GM18505 (cell line): ENCODE results near the gene TMEM127.
"Not testable (repeated sequence)": the region's sequence is repeated elsewhere in the genome, so short reads cannot be mapped to it uniquely, and the experiment has no call there.

Source experiments
- ATAC-seq: cut with Tn5 transposase; IDR thresholded peaks from one replicate; pipeline ENCODE4 v1.9.1; 2021; ENCODE audit not compliant: unreplicated experiment
- POLR2A ChIP-seq: IDR thresholded peaks from 4 replicates; pipeline ENCODE4 v1.6.1; 2011; ENCODE audit warnings: borderline replicate concordance; ENCODE audit not compliant: insufficient read depth, insufficient read length; ENCODE audit errors: extremely low read depth

The TMEM127 gene, protein sequence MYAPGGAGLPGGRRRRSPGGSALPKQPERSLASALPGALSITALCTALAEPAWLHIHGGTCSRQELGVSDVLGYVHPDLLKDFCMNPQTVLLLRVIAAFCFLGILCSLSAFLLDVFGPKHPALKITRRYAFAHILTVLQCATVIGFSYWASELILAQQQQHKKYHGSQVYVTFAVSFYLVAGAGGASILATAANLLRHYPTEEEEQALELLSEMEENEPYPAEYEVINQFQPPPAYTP

DNA sequence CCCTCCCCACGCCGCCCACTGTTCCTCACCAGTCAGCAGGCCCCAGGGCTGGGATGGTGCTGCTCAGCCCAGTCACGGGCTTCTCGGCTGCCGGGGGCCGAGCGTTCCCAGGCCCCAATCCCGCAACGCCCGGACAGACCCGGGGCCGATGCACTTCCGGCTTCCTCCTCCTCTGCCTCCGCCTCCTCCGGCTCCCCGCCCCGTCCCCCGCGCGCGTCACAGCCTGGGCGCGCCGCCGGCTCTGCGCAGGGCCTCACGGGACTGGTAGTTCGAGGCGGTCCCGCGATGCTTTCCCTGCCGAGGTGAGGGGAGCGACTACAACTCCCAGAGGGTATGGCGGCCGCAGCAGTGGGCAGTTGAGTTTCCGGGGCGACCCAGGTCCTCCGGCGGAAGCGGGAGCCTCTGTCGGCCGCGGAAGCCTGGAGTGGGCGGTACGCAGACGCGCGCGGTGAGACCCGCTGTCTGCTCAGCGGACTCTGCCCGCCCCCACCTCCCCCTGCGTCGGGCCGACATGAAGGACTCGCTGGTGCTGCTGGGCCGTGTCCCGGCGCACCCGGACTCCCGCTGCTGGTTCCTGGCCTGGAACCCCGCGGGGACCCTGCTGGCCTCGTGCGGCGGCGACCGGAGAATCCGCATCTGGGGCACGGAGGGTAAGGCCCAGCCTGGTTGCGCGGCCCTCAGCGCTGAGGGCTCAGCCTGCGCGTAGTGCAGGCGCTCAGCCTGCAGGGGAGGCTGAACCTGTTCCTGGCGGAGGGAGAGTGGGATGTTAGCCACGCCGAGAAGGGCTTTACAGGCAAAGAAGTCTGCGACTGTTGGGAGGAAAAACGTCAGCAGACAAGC, at the start of gene TMEM127, which contains the start of gene CIAO1:
Gene TMEM127 (minus strand): TSS at position 158 of the 840 bp plus-strand sequence. CDS start 616 bp downstream, outside the sequence.
Gene CIAO1 (plus strand): TSS at position 386 of the 840 bp plus-strand sequence. CDS start 126 bp downstream, at position 512.
- TF ChIP-seq POLR2A, result peak; percentile 78
- ATAC-seq, result peak; percentile 87

DNA sequence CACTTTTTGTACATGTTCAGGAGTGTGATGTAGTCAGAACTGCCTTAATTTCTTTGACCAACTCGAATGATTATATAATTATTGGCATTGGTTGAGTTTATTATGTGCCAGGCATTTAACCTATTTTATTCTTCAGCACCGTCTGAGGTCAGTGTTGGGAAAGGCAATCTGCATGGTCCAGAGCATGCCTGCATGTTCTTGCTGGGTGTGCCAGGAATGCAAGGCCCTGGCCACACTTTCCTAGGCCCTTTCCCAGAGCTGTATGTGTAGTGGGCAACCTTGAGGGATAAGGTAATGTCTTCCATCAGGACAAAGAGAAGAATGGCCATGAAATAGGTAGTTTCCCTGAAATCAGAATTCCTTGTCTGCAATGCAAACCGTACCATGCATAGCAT, 49.2 kb upstream of the TMEM127 start:
- no peak for ATAC-seq
- no peak for TF ChIP-seq POLR2A

DNA sequence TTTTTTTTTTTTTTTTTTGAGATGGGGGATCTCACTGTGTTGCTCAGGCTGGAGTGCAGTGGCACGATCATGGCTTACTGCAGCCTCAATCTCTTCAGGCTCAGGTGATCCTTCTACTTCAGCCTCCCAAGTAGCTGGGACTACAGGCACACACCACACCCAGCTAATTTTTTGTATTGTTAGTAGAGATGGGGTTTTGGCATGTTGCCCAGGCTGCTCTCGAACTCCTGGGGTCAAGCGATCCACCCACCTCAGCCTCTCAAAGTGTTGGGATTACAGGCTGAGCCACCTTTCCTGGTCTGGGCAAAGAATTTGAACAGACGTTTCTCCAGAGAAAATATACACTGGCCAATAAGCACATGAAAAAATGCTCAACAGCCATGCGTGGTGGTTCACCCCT, 42.5 kb upstream of the TMEM127 start:
- ATAC-seq, result no peak
- no peak for TF ChIP-seq POLR2A

DNA sequence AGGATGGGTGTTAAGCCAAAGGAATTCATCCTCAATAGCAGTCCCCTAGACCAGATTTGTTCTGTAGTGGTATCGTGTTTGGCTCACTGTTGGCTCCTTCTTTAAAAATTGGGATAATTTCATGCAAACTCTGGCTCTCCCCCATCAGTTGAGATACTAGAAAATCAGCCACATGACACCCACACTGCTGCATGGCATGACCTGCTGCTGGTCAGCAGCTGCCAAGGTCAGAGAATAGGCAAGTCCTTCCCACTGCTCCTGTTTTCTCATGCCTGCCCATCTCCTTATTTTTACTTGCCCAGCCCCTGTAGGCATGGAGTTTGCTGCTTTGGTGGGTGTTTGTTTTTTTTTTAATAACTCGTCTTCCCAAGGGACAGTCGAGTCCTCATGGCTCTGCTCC, 40.6 kb upstream of the TMEM127 start:
- no peak for TF ChIP-seq POLR2A
- no peak for ATAC-seq

DNA sequence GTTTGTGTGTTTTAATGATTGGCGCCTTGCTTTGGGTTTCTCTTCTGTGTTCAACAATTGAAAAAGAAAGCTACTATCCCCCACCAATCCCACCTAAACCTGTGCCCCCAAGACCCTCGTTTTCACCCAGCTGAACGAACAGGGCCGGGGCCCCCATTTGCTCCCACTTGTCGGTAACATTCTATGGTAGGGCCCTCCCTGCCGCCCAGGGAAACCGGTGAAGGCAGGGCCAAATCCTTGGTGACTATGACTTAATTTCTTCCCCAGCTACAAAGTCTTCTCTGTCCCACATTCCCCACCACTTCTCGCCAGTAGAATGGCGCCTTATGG, 40.1 kb upstream of the TMEM127 start:
- no peak for ATAC-seq
- TF ChIP-seq POLR2A, result no peak

DNA sequence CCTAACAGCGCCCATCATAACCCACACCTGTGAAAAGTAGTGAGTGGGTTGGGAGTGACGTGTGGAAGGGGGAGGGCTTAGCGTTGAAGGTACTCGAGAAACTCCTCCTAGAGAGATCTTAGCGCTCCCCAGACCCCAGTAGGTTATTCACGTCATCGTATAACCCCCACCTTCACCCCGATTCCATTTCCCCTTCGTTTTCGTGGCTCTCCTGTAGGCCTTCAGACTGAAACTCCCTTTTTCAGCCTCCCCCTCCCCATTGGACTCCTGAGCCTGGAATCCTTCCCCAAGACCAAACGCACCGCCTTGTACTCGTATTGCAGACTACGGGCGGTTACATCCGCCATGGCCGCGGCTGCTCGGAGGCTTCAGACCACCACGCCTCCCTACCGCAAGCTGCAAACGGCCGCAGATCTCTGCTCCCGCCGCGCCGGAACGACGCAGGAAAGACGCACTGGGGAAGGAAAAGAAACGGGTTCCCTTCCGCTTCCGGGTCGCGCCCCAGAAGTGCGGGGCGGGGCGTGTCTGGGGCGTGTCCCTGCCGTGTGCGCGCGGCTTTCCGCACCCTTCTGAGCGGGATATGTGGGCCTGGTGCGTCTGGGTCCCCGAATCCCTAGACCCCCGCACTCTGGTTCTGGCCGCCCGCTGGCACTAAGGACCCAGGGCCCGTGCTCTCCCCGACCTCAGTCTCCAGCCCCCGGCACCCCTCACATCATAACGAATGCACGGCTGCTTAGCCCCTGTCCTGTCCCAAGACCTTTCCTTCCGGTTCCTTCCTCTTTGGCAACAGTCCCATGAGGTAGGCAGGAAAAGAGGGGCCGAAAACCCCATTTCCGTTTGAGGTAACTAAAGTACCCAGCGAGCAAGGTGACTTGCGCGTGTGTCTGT, 39.5 kb upstream of the TMEM127 start, which contains the start of gene SNRNP200:
Gene SNRNP200 (minus strand): TSS at position 456 of the 888 bp plus-strand sequence. CDS start 109 bp downstream, at position 347.
- peak; percentile 81 for ATAC-seq
- TF ChIP-seq POLR2A, result peak; percentile 82

DNA sequence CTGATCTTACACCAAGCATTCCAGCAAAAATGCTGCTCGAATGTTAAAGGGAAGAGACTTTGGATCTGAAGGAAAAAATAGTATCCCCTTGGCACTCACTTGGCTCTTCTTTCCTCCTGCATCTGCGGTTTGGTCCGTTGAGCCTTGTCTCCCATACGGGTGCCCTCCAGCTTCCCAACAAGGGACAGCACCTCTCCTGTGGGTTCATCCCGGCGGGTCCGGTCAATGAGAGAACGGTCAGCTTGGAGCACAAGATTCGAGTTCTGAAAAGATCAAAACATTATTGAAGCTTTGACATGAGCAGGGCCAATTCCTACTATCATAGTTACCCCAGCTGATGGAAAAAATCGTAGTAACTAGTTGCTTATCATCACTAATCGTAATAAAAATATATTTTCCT, 38.8 kb upstream of the TMEM127 start:
- no peak for ATAC-seq
- TF ChIP-seq POLR2A, result no peak

DNA sequence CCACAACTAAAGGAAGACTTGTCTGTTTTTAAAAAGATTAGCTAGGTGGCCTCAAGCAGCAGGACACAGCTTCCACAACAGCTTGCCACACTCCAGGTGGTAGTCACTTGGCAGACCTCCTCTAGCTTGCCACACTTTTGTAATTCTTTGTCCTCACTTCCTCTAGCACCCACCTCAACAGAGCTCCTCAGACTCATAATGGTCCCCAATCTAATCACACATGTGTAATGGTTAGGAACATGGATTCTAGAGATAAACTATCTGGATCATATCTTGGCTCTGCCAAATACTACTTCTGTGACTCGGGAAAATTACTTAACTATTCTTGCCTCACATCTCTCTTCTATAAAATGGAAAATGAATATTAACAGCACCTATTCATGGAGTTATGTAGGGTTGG, 36.1 kb upstream of the TMEM127 start:
- ATAC-seq, result no peak
- TF ChIP-seq POLR2A, result no peak

DNA sequence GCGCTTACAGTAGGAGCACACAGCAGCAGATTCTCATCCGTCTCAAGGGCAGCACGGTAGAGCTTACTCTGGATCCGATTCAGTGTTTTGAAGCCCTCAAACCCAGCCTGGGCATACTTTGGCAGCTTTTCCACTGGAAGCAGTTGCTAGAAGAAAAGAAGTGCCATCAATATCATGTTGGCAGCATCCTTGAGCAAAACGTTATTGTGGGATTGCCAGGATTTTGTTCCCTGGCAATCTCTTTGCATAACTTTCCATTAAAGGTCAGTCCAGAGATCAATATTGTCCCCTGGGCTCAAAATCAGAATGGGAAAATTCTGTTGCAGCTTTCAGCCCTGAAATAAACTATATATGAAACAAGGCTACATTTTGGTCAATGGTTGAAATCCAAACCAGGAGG, 31.1 kb upstream of the TMEM127 start:
- TF ChIP-seq POLR2A, result no peak
- ATAC-seq, result no peak

DNA sequence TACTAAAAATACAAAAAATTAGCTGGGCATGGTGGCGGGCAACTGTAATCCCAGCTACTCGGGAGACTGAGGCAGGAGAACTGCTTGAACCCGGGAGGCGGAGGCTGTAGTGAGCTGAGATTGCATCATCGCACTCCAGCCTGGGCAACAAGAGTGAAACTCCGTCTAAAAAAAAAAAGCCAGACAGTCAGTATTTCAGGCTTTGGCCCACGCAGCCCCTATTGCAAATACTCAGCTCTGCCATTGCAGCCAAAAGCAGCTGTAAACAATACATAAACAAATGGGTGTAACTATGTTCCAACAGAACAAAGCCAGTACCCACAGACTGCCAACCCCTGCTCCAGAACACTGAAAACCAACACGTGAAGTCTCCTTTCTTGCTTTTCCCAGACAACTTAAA, 28.5 kb upstream of the TMEM127 start:
- ATAC-seq, result not testable (repeated sequence)

DNA sequence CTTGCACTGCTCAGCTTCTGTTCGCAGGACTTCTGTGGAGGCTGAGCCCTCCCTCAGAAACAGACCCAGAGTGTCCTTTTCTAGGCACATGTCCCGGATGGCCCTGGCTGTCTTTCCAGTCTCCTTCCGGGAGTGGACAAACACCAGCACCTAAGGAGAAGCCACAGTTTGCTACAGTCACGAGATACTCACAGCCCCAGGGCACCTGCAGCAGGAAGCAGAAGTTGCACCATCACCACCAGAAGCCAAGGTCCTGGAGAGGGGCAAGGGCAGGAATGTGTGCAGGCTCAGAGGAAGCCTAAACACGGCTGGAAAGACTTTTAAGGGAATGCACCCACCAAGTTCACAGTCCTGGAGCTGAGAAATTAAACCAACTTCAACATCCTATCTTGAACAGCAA, 26.0 kb upstream of the TMEM127 start:
- TF ChIP-seq POLR2A, result no peak
- no peak for ATAC-seq

DNA sequence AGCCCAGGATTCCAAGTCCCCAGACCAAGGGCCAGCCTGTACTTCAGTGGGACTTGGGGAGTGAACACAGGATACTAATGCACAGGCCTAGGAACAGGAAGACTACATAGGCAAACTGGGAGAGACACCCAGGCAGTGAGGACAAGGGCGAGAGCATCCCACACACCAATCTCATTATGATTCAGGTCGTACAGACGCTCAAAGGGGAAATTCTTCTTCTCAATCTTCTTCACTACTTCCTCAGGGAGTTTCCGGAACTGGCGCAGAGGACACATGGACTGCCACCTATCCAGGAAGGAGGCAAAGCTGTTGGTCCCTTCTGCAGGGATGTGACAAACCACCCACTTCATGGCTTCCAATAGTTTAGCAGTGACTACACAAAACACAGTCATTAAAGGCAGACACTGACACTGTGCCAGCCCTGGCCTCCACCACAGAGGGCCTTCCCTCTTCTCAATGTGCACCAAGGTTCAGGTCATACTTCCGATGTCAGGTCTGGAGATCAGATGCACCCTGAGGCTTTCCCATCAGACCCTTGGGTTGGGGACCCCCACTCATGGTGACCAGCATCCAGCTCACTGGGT, 21.6 kb upstream of the TMEM127 start:
- no peak for TF ChIP-seq POLR2A
- ATAC-seq, result no peak
